ENCODE measurements around the gene PRCD. TPM values are rescaled to one million over a fixed set of nuclear protein-coding genes. Genes with fewer than 3 reads are reported as not detected.
A peak's percentile ranks its signal among the peaks of the same experiment; 100 is the strongest.

The PRCD gene
- polyA plus RNA-seq, 1 donor from 2014 or later, result 22.5 TPM

- Histone ChIP-seq H3K27ac (ENCODE audit: low read length) (no peak overlapping the region), H3K4me3 (ENCODE audit: low read length) (peak overlapping the region; percentile 54), H3K36me3 (ENCODE audit: insufficient read depth, low read length) (no peaks in the 10 kb centered on the region), H4K20me1 (ENCODE audit: insufficient read depth) (no peaks in the 10 kb centered on the region), H3K9me2 (ENCODE audit: insufficient read depth, low read length) (no peaks in the 10 kb centered on the region), H3K4me2 (ENCODE audit: low read length) (no peak overlapping the region), H3K79me2 (replicated peaks; ENCODE audit: insufficient read depth, low read length) (no peaks in the 10 kb centered on the region), H3K9me3 (ENCODE audit: low read length) (no peaks in the 10 kb centered on the region), H2AFZ (ENCODE audit: low read depth, low read length) (no peak overlapping the region), H3F3A (ENCODE audit: insufficient read depth, low read length, poor library complexity, severe bottlenecking) (no peaks in the 10 kb centered on the region), H3K27me3 (ENCODE audit: insufficient read depth, low read depth, low read length) (peaks cover 51% of the 10 kb centered on the region), H3K9ac (ENCODE audit: low read length) (no peak overlapping the region)
- TF ChIP-seq EZH2 (IDR thresholded peaks at IDR 0.05; ENCODE audit: borderline replicate concordance, insufficient read depth, low read length, poor library complexity, severe bottlenecking), result peak; percentile 30
- TF ChIP-seq MXI1 (conservative IDR thresholded peaks at IDR 0.05; ENCODE audit: poor library complexity, severe bottlenecking), result no peak
- TF ChIP-seq POLR2AphosphoS5 (IDR thresholded peaks at IDR 0.05), result no peak
These were observed 44.7 kb downstream of the PRCD start for GRCh38 chr17:76584427-76585032.

- H3K9me2 ChIP-seq (ENCODE audit: insufficient read depth, low read length), result no peaks in the 10 kb centered on the region
- H3F3A ChIP-seq (ENCODE audit: insufficient read depth, low read length, poor library complexity, severe bottlenecking), result no peaks in the 10 kb centered on the region
- no peak for TF ChIP-seq SMC3 (conservative IDR thresholded peaks at IDR 0.05; ENCODE audit: poor library complexity)
- no peak for TF ChIP-seq EZH2 (IDR thresholded peaks at IDR 0.05; ENCODE audit: borderline replicate concordance, insufficient read depth, low read length, poor library complexity, severe bottlenecking)
- no peak for TF ChIP-seq REST (IDR thresholded peaks at IDR 0.05; ENCODE audit: borderline replicate concordance)
- no peak for TF ChIP-seq RAD21 (conservative IDR thresholded peaks at IDR 0.05)
- no peak for TF ChIP-seq MXI1 (conservative IDR thresholded peaks at IDR 0.05; ENCODE audit: poor library complexity, severe bottlenecking)
- TF ChIP-seq TAF1 (IDR thresholded peaks at IDR 0.05; ENCODE audit: low read depth), result no peak
- TF ChIP-seq POLR2AphosphoS5 (IDR thresholded peaks at IDR 0.05), result no peak
- no peak for TF ChIP-seq EP300 (conservative IDR thresholded peaks at IDR 0.05; ENCODE audit: poor library complexity, severe bottlenecking)
- no peak for TF ChIP-seq CTCF (IDR thresholded peaks at IDR 0.05; ENCODE audit: poor library complexity, severe bottlenecking)
- H2AFZ ChIP-seq (ENCODE audit: low read depth, low read length), result no peak overlapping the region
- H3K36me3 ChIP-seq (ENCODE audit: insufficient read depth, low read length), result no peaks in the 10 kb centered on the region
- H3K27me3 ChIP-seq (ENCODE audit: insufficient read depth, low read depth, low read length), result peaks cover 51% of the 10 kb centered on the region
- no peaks in the 10 kb centered on the region for H3K9me3 ChIP-seq (ENCODE audit: low read length)
- no peaks in the 10 kb centered on the region for H4K20me1 ChIP-seq (ENCODE audit: insufficient read depth)
- no peak overlapping the region for H3K9ac ChIP-seq (ENCODE audit: low read length)
- no peaks in the 10 kb centered on the region for H3K79me2 ChIP-seq (replicated peaks; ENCODE audit: insufficient read depth, low read length)
- no peak overlapping the region for H3K27ac ChIP-seq (ENCODE audit: low read length)
- H3K4me2 ChIP-seq (ENCODE audit: low read length), result no peak overlapping the region
- H3K4me3 ChIP-seq (ENCODE audit: low read length), result peak overlapping the region; percentile 54
These were observed 45.3 kb downstream of the PRCD start for GRCh38 chr17:76585033-76585648.
